Measurements from ENCODE around the gene SUGP2.
"Not testable (repeated sequence)": the region's sequence is repeated elsewhere in the genome, so short reads cannot be mapped to it uniquely, and the experiment has no call there.

SUGP2 gene

GRCh38 chr19:18960370-18960769, 72.9 kb downstream of the SUGP2 start:
- H3K9ac ChIP-seq (ENCODE audit: low read length): no peak overlapping the region
- no peaks in the 10 kb centered on the region for H3K27me3 ChIP-seq (ENCODE audit: low read length)
- no peaks in the 10 kb centered on the region for H3K9me2 ChIP-seq (replicated peaks; ENCODE audit: insufficient read depth, low read length)
- no peaks in the 10 kb centered on the region for H3K36me3 ChIP-seq (ENCODE audit: low read length)
- no peaks in the 10 kb centered on the region for H3F3A ChIP-seq (ENCODE audit: insufficient read depth)
- H4K20me1 ChIP-seq (ENCODE audit: low read depth, low read length): no peaks in the 10 kb centered on the region
- no peak for TF ChIP-seq CTCF (IDR thresholded peaks at IDR 0.05; ENCODE audit: insufficient read depth, low read length, poor library complexity, severe bottlenecking)
- no peak for TF ChIP-seq EZH2phosphoT487 (conservative IDR thresholded peaks at IDR 0.05; ENCODE audit: low read length)
- no peak overlapping the region for H3K4me3 ChIP-seq (ENCODE audit: insufficient read depth, low read length, poor library complexity, severe bottlenecking)
- H2AFZ ChIP-seq (ENCODE audit: low read depth, low read length, severe bottlenecking): no peak overlapping the region
- no peaks in the 10 kb centered on the region for H3K9me3 ChIP-seq (ENCODE audit: insufficient read depth, low read length)
- no peak overlapping the region for H3K4me2 ChIP-seq (ENCODE audit: low read depth, low read length, poor library complexity, severe bottlenecking)
- no peaks in the 10 kb centered on the region for H3K79me2 ChIP-seq (ENCODE audit: insufficient read depth, low read length)
- no peak overlapping the region for H3K27ac ChIP-seq (ENCODE audit: low read depth, low read length)

- Histone ChIP-seq H3K79me2 (ENCODE audit: insufficient read depth, low read length) (no peaks in the 10 kb centered on the region), H3K9me3 (ENCODE audit: insufficient read depth, low read length) (no peaks in the 10 kb centered on the region), H3K27ac (ENCODE audit: low read depth, low read length) (no peak overlapping the region), H3K36me3 (ENCODE audit: low read length) (no peaks in the 10 kb centered on the region), H3K9ac (ENCODE audit: low read length) (no peak overlapping the region), H3K27me3 (ENCODE audit: low read length) (no peaks in the 10 kb centered on the region), H3K4me2 (ENCODE audit: low read depth, low read length, poor library complexity, severe bottlenecking) (no peak overlapping the region), H3K9me2 (replicated peaks; ENCODE audit: insufficient read depth, low read length) (no peaks in the 10 kb centered on the region), H2AFZ (ENCODE audit: low read depth, low read length, severe bottlenecking) (no peak overlapping the region), H3K4me3 (ENCODE audit: insufficient read depth, low read length, poor library complexity, severe bottlenecking) (no peak overlapping the region), H4K20me1 (ENCODE audit: low read depth, low read length) (no peaks in the 10 kb centered on the region), H3F3A (ENCODE audit: insufficient read depth) (no peaks in the 10 kb centered on the region)
- TF ChIP-seq EZH2phosphoT487 (conservative IDR thresholded peaks at IDR 0.05; ENCODE audit: low read length) (no peak), CTCF (IDR thresholded peaks at IDR 0.05; ENCODE audit: insufficient read depth, low read length, poor library complexity, severe bottlenecking) (no peak)
Measured at GRCh38 chr19:18955042-18955441, 78.3 kb downstream of the SUGP2 start.

- no peak for TF ChIP-seq CTCF (IDR thresholded peaks at IDR 0.05; ENCODE audit: insufficient read depth, low read length, poor library complexity, severe bottlenecking)
- no peak for TF ChIP-seq EZH2phosphoT487 (conservative IDR thresholded peaks at IDR 0.05; ENCODE audit: low read length)
- Histone ChIP-seq H3K27me3 (ENCODE audit: low read length) (no peaks in the 10 kb centered on the region), H3K36me3 (ENCODE audit: low read length) (no peaks in the 10 kb centered on the region), H3K9me3 (ENCODE audit: insufficient read depth, low read length) (no peaks in the 10 kb centered on the region), H3F3A (ENCODE audit: insufficient read depth) (peaks cover 4% of the 10 kb centered on the region; the same call in 1 of the 2 replicates), H2AFZ (ENCODE audit: low read depth, low read length, severe bottlenecking) (no peak overlapping the region), H3K4me3 (ENCODE audit: insufficient read depth, low read length, poor library complexity, severe bottlenecking) (no peak overlapping the region), H3K9me2 (replicated peaks; ENCODE audit: insufficient read depth, low read length) (no peaks in the 10 kb centered on the region), H3K4me2 (ENCODE audit: low read depth, low read length, poor library complexity, severe bottlenecking) (no peak overlapping the region), H3K27ac (ENCODE audit: low read depth, low read length) (no peak overlapping the region), H4K20me1 (ENCODE audit: low read depth, low read length) (no peaks in the 10 kb centered on the region), H3K9ac (ENCODE audit: low read length) (no peak overlapping the region), H3K79me2 (ENCODE audit: insufficient read depth, low read length) (no peaks in the 10 kb centered on the region)
Measured at GRCh38 chr19:18954094-18954493, 79.2 kb downstream of the SUGP2 start.

- not testable (repeated sequence) for H3K9me2 ChIP-seq (replicated peaks; ENCODE audit: insufficient read depth, low read length); H3K4me2 ChIP-seq (ENCODE audit: low read depth, low read length, poor library complexity, severe bottlenecking); H3K27me3 ChIP-seq (ENCODE audit: low read length); H2AFZ ChIP-seq (ENCODE audit: low read depth, low read length, severe bottlenecking); H3K79me2 ChIP-seq (ENCODE audit: insufficient read depth, low read length); H3K9ac ChIP-seq (ENCODE audit: low read length); H3K9me3 ChIP-seq (ENCODE audit: insufficient read depth, low read length); H3K27ac ChIP-seq (ENCODE audit: low read depth, low read length); H3F3A ChIP-seq (ENCODE audit: insufficient read depth); H3K4me3 ChIP-seq (ENCODE audit: insufficient read depth, low read length, poor library complexity, severe bottlenecking); H3K36me3 ChIP-seq (ENCODE audit: low read length); H4K20me1 ChIP-seq (ENCODE audit: low read depth, low read length)
Measured at GRCh38 chr19:18952364-18953003, 80.8 kb downstream of the SUGP2 start.

Data from SU-DHL-6 (cell line).